ENCODE measurements around the gene UGT1A7. TPM values are rescaled to one million over a fixed set of nuclear protein-coding genes. Genes with fewer than 3 reads are reported as not detected.

Gene UGT1A7
- total RNA-seq, 4 donors from 2014 or later = not detected

GRCh38 chr2:233773854-233774253 lies 92.2 kb downstream of the UGT1A7 start:
- Histone ChIP-seq H3K4me3 (no peak overlapping the region), H3K36me3 (no peaks in the 10 kb centered on the region), H3K9me3 (no peaks in the 10 kb centered on the region), H3K27ac (no peak overlapping the region), H3K4me1 (no peaks in the 10 kb centered on the region), H3K27me3 (no peaks in the 10 kb centered on the region)
- in situ Hi-C loops (cut with MboI; ENCODE audit: low sequenced_read_pairs in 4 of 4) (no loop called here), intact Hi-C loops (cut with DNase I; ENCODE audit: low total_unique reads) (no loop called here)
- TF ChIP-seq, protein P1, sequence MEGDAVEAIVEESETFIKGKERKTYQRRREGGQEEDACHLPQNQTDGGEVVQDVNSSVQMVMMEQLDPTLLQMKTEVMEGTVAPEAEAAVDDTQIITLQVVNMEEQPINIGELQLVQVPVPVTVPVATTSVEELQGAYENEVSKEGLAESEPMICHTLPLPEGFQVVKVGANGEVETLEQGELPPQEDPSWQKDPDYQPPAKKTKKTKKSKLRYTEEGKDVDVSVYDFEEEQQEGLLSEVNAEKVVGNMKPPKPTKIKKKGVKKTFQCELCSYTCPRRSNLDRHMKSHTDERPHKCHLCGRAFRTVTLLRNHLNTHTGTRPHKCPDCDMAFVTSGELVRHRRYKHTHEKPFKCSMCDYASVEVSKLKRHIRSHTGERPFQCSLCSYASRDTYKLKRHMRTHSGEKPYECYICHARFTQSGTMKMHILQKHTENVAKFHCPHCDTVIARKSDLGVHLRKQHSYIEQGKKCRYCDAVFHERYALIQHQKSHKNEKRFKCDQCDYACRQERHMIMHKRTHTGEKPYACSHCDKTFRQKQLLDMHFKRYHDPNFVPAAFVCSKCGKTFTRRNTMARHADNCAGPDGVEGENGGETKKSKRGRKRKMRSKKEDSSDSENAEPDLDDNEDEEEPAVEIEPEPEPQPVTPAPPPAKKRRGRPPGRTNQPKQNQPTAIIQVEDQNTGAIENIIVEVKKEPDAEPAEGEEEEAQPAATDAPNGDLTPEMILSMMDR (IDR thresholded peaks at IDR 0.05 in 4 of 5, conservative IDR thresholded peaks at IDR 0.05 in 1 of 5) = no peak
- TF ChIP-seq POLR2A (IDR thresholded peaks at IDR 0.05) = no peak
- ATAC-seq (no peak), DNase-seq (no peak)

GRCh38 chr2:233775414-233775813 lies 93.7 kb downstream of the UGT1A7 start:
- TF ChIP-seq, protein P1 (IDR thresholded peaks at IDR 0.05 in 4 of 5, conservative IDR thresholded peaks at IDR 0.05 in 1 of 5) = no peak
- no peak for TF ChIP-seq POLR2A (IDR thresholded peaks at IDR 0.05)
- ATAC-seq (no peak), DNase-seq (no peak)
- no peak overlapping the region for H3K27ac ChIP-seq
- H3K4me1 ChIP-seq = no peaks in the 10 kb centered on the region
- H3K4me3 ChIP-seq = no peak overlapping the region
- no peaks in the 10 kb centered on the region for H3K27me3 ChIP-seq
- intact Hi-C loops (cut with DNase I; ENCODE audit: low total_unique reads) (no loop called here), in situ Hi-C loops (cut with MboI; ENCODE audit: low sequenced_read_pairs in 4 of 4) (no loop called here)
- no peaks in the 10 kb centered on the region for H3K9me3 ChIP-seq
- H3K36me3 ChIP-seq = no peaks in the 10 kb centered on the region

GRCh38 chr2:233778030-233778429 lies 96.3 kb downstream of the UGT1A7 start, which contains the start of gene MROH2A:
Gene MROH2A, plus strand, starts transcription at chr2:233778330. Its CDS starts 1,029 bp downstream, at chr2:233779359.
- intact Hi-C loops (cut with DNase I; ENCODE audit: low total_unique reads) (no loop called here), in situ Hi-C loops (cut with MboI; ENCODE audit: low sequenced_read_pairs in 4 of 4) (no loop called here)
- Histone ChIP-seq H3K4me3 (no peak within 1 kb of the TSS), H3K36me3 (no peaks in the 10 kb centered on the region), H3K27me3 (no peaks in the 10 kb centered on the region), H3K9me3 (no peaks in the 10 kb centered on the region), H3K27ac (no peak within 1 kb of the TSS), H3K4me1 (no peaks in the 10 kb centered on the region)
- no peak for TF ChIP-seq POLR2A (IDR thresholded peaks at IDR 0.05)
- TF ChIP-seq, protein P1 (IDR thresholded peaks at IDR 0.05 in 4 of 5, conservative IDR thresholded peaks at IDR 0.05 in 1 of 5) = no peak
- ATAC-seq (no peak), DNase-seq (no peak)

DNA sequence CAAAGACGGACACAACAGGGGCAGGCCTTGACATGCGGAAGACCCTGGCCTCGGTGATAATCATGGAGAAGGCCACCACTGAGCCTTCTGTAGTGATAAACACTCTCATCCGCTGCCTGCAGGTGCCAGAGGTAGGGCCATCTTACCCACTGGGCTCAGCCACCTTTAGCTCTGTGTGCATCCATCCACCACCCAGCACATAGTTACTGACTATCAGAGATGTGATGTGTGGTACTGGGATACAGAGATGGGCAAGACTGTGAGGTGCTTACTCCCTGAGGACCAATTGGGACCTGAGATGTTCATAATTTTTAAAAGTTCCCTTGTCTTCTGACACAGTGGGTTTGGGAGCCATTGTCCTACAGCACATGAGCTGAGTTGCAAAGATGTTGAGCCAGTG lies 98.0 kb downstream of the UGT1A7 start:
- Histone ChIP-seq H3K27ac (no peak overlapping the region), H3K4me1 (no peaks in the 10 kb centered on the region), H3K27me3 (no peaks in the 10 kb centered on the region), H3K36me3 (no peaks in the 10 kb centered on the region), H3K9me3 (no peaks in the 10 kb centered on the region), H3K4me3 (no peak overlapping the region)
- intact Hi-C loops (cut with DNase I; ENCODE audit: low total_unique reads) = no loop called here
- ATAC-seq (no peak), DNase-seq (no peak)
- TF ChIP-seq POLR2A (IDR thresholded peaks at IDR 0.05) = no peak
- TF ChIP-seq, protein P1 (IDR thresholded peaks at IDR 0.05 in 4 of 5, conservative IDR thresholded peaks at IDR 0.05 in 1 of 5) = no peak
- in situ Hi-C loops (cut with MboI; ENCODE audit: low sequenced_read_pairs in 4 of 4) = no loop called here

GRCh38 chr2:233780771-233781170 lies 99.1 kb downstream of the UGT1A7 start:
- ATAC-seq (no peak), DNase-seq (no peak)
- no peaks in the 10 kb centered on the region for H3K27me3 ChIP-seq
- TF ChIP-seq, protein P1 (IDR thresholded peaks at IDR 0.05 in 4 of 5, conservative IDR thresholded peaks at IDR 0.05 in 1 of 5) = no peak
- TF ChIP-seq POLR2A (IDR thresholded peaks at IDR 0.05) = no peak
- no peak overlapping the region for H3K4me3 ChIP-seq
- intact Hi-C loops (cut with DNase I; ENCODE audit: low total_unique reads) = no loop called here
- H3K27ac ChIP-seq = no peak overlapping the region
- no peaks in the 10 kb centered on the region for H3K4me1 ChIP-seq
- in situ Hi-C loops (cut with MboI; ENCODE audit: low sequenced_read_pairs in 4 of 4) = no loop called here
- H3K36me3 ChIP-seq = no peaks in the 10 kb centered on the region
- no peaks in the 10 kb centered on the region for H3K9me3 ChIP-seq
